Activated T-cell treated with anti-CD3 and anti-CD28 coated beads, Interleukin-2, amount 50 U/mL, for 1 hour (primary cell): ENCODE data around the gene TPR.

Experiments
- DNase-seq: peaks from one replicate; pipeline ENCODE4 v3.0.0-alpha.2; 2020

Gene TPR

GRCh38 chr1:186286615-186287315, 88.3 kb downstream of the TPR start:
- DNase-seq = no peak

- no peak for DNase-seq
Observed at GRCh38 chr1:186283374-186283773, 91.7 kb downstream of the TPR start.

- DNase-seq = no peak
Observed at GRCh38 chr1:186282466-186282865, 92.6 kb downstream of the TPR start.

GRCh38 chr1:186275822-186276221, 99.2 kb downstream of the TPR start:
- DNase-seq = no peak

- DNase-seq = no peak
Observed at GRCh38 chr1:186272486-186272885, 102.6 kb downstream of the TPR start.

- no peak for DNase-seq
Observed at GRCh38 chr1:186271032-186271431, 104.0 kb downstream of the TPR start.
